ENCODE measurements around the gene POLR3B.

POLR3B gene

GRCh38 chr12:106490264-106490663, 132.7 kb downstream of the POLR3B start:
- no peak for DNase-seq (ENCODE audit: low spot score)
- no peak for TF ChIP-seq CTCF (IDR thresholded peaks at IDR 0.05; ENCODE audit: borderline replicate concordance, control extremely low read depth, extremely low read depth, insufficient read depth, missing control alignments)
- in situ Hi-C loops (cut with MboI; ENCODE audit: low sequenced_read_pairs, unreplicated experiment) = no loop called here

GRCh38 chr12:106492857-106493256, 135.3 kb downstream of the POLR3B start:
- in situ Hi-C loops (cut with MboI; ENCODE audit: low sequenced_read_pairs, unreplicated experiment) = no loop called here
- TF ChIP-seq CTCF (IDR thresholded peaks at IDR 0.05; ENCODE audit: borderline replicate concordance, control extremely low read depth, extremely low read depth, insufficient read depth, missing control alignments) = no peak
- DNase-seq (ENCODE audit: low spot score) = no peak

DNA sequence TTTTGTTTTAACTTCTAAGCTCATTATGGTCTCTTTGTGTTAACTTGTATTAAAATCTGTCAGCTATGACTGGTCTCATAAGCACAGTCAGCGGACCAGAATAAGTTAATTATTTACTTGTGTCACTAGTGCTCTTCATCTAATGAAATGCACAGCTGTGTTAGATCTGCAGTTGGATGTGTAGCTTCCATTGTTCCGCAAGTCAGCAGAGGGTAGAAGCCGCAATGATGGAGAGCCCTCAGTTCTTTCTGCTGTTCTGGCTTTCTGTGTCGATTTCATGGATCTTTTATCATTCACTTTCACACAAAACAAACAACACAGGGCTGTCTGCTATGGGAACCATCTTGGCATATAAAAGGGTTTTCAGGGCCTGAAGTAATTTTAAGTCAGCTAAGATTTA, 136.0 kb downstream of the POLR3B start:
- TF ChIP-seq CTCF (IDR thresholded peaks at IDR 0.05; ENCODE audit: borderline replicate concordance, control extremely low read depth, extremely low read depth, insufficient read depth, missing control alignments) = no peak
- in situ Hi-C loops (cut with MboI; ENCODE audit: low sequenced_read_pairs, unreplicated experiment) = no loop called here
- DNase-seq (ENCODE audit: low spot score) = no peak

DNA sequence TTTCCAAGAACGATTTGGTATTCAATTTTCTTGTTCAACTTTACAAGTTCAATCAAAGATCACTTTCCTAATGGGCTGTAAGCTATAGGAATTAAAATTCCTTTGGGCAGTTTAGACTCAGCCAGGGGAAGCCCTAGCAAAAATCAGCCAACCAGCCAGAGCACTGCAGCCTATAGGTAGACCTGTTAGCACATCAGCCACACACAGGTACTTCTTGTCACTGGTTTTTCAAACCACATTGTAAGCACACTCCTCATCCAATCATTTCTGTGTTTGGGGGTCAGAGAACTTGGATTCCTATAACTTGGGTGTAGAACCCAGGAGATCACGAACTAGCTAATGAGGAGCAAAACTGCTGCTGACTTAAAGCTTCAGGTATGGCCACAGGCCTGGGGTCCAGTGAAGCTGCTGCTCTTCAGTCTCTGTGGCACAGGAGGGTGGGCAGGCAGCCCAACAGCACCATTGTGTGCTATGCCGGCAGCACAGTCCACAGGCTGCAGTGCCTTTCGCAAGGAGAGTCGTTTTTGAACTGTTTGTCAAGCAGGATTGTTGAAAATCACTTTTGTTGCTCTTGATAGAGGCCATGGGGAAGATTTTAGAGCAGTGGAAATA, 137.9 kb downstream of the POLR3B start:
- DNase-seq (ENCODE audit: low spot score) = no peak
- no peak for TF ChIP-seq CTCF (IDR thresholded peaks at IDR 0.05; ENCODE audit: borderline replicate concordance, control extremely low read depth, extremely low read depth, insufficient read depth, missing control alignments)
- in situ Hi-C loops (cut with MboI; ENCODE audit: low sequenced_read_pairs, unreplicated experiment) = no loop called here

GRCh38 chr12:106498056-106498455, 140.5 kb downstream of the POLR3B start:
- no peak for TF ChIP-seq CTCF (IDR thresholded peaks at IDR 0.05; ENCODE audit: borderline replicate concordance, control extremely low read depth, extremely low read depth, insufficient read depth, missing control alignments)
- no peak for DNase-seq (ENCODE audit: low spot score)
- in situ Hi-C loops (cut with MboI; ENCODE audit: low sequenced_read_pairs, unreplicated experiment) = no loop called here

GRCh38 chr12:106499628-106500027, 142.1 kb downstream of the POLR3B start:
- in situ Hi-C loops (cut with MboI; ENCODE audit: low sequenced_read_pairs, unreplicated experiment) = no loop called here
- no peak for TF ChIP-seq CTCF (IDR thresholded peaks at IDR 0.05; ENCODE audit: borderline replicate concordance, control extremely low read depth, extremely low read depth, insufficient read depth, missing control alignments)
- no peak for DNase-seq (ENCODE audit: low spot score)
